Measurements from ENCODE around the gene STARD10. TPM values are rescaled to one million over a fixed set of nuclear protein-coding genes. Genes with fewer than 3 reads are reported as not detected.

STARD10 gene
- total and polyA plus RNA-seq, 2 of the 8 experiments (the other 6 are each of a cell fraction or from before 2014, with no cell fraction given), result 23.7 to 35.7 TPM

DNA sequence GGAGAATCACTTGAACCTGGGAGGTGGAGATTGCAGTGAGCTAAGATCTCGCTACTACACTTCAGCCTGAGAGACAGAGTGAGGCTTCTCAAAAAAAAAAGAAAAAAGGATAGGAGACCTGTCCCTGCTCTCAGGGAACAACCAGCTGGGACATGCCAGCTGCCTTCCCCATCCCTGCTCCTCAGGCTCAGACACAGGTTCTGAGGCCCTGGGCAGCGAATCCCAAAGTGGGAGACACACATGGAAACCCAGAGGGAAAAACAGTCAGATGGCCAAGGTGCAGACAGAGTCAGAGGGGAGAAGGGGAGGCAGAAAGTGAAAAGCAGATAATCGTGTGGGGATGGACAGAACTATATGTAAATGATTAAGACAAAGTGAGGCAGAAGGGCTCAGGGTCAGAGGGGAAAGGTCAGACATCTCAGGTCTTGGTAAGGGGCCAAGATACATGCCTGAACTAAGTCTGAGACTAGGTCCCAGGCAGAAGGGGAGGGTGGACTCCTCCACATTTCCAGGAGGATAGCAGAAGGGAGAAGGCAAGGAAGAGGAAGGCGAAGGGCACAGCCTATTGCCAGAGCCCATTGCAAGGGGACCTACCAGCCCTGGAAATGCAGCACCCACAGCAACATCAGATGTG, 14.2 kb downstream of the STARD10 start:
- Histone ChIP-seq H3K4me1 (replicated peaks in 1 of 4; ENCODE audit: control insufficient read depth in 3 of 4, insufficient read depth in 4 of 4, low read length in 3 of 4) (peaks cover 5 to 19% (median 13%) of the 10 kb centered on the region in 4 experiments), H3K79me1 (ENCODE audit: low read depth, low read length) (peaks cover 7% of the 10 kb centered on the region), H3K9me3 (ENCODE audit: insufficient read depth in 2 of 2, low read depth in 1 of 2, low read length in 1 of 2) (no peaks in the 10 kb centered on the region), H4K5ac (ENCODE audit: insufficient read length, low read depth, low read length) (no peak overlapping the region), H2BK20ac (ENCODE audit: low read length) (no peak overlapping the region), H2AFZ (ENCODE audit: low read length) (no peak overlapping the region), H2BK120ac (replicated peaks; ENCODE audit: low read depth, low read length) (no peak overlapping the region), H4K20me1 (replicated peaks in 1 of 2; ENCODE audit: control insufficient read depth in 1 of 2, insufficient read depth in 2 of 2, low read length in 2 of 2) (peaks cover 1 to 3% of the 10 kb centered on the region in 2 experiments), H3K36me3 (ENCODE audit: control insufficient read depth in 2 of 4, insufficient read depth in 4 of 4, low read length in 3 of 4) (no peaks in the 10 kb centered on the region), H3K14ac (ENCODE audit: insufficient read length) (no peak overlapping the region), H3K23ac (ENCODE audit: insufficient read length) (no peak overlapping the region), H3K4ac (replicated peaks; ENCODE audit: insufficient read length, low read depth, low read length) (no peak overlapping the region), H3K9ac (replicated peaks in 1 of 4; ENCODE audit: extremely low read depth in 1 of 4, low read depth in 3 of 4, low read length in 3 of 4) (no peak overlapping the region), H3K18ac (ENCODE audit: extremely low read depth, low read length) (no peak overlapping the region), H3K4me3 (ENCODE audit: extremely low read depth in 1 of 4, insufficient read depth in 2 of 4, low read depth in 3 of 4, low read length in 4 of 4) (no peak overlapping the region), H2BK5ac (ENCODE audit: low read depth, low read length) (no peak overlapping the region), H3K23me2 (ENCODE audit: low read depth, low read length) (peaks cover 11% of the 10 kb centered on the region), H4K8ac (ENCODE audit: extremely low read depth, insufficient read depth, low read length) (no peak overlapping the region), H3K27ac (ENCODE audit: low read depth, low read length) (no peak overlapping the region), H3K79me2 (ENCODE audit: control insufficient read depth in 1 of 2, insufficient read depth in 2 of 2, low read length in 2 of 2) (no peaks in the 10 kb centered on the region), H3K56ac (replicated peaks; ENCODE audit: insufficient read length, low read depth, low read length) (no peak overlapping the region), H4K91ac (replicated peaks; ENCODE audit: insufficient read length, low read length) (no peak overlapping the region), H2BK12ac (ENCODE audit: low read depth, low read length) (0 out of 2 replicates have a peak overlapping the region, but pooled peaks have one; percentile 2), H3K4me2 (ENCODE audit: insufficient read depth in 1 of 2, low read depth in 2 of 2, low read length in 2 of 2) (peak overlapping the region in 1 of 2 experiments; percentile 88; a peak in 1 of 4 replicates), H2AK5ac (ENCODE audit: low read depth, low read length) (no peak overlapping the region), H3K27me3 (replicated peaks in 1 of 4; ENCODE audit: control insufficient read depth in 3 of 4, extremely low read depth in 1 of 4, insufficient read depth in 3 of 4, low read length in 3 of 4) (peaks cover 0 to 12% (median 6%) of the 10 kb centered on the region in 4 experiments; a peak in 3 of 7 replicates), H2BK15ac (ENCODE audit: low read length) (peak overlapping the region; percentile 61; the same call in 1 of the 2 replicates)
- ChIA-PET CTCF (ENCODE audit: partially characterized antibody) (interaction anchor here (0.6 to 5.9 kb wide), 4 partner anchors 14 to 474 kb away, joined by 3 to 50 read pairs (median 6); partner anchors contain the start of gene STARD10), POLR2A (ENCODE audit: partially characterized antibody) (interaction anchor here (0.6 to 1.6 kb wide), 2 partner anchors 14 to 28 kb away, joined by 3 to 5 read pairs; no protein-coding TSS in a partner anchor)
- no peak for DNase-seq (ENCODE audit: low read depth in 1 of 2, low spot score in 2 of 2)
- WGBS, 2 experiments (ENCODE audit: extremely low coverage in 1 of 2, insufficient coverage in 1 of 2, insufficient read length in 1 of 2, insufficient replicate concordance in 2 of 2, low coverage in 1 of 2, low lambda C conversion rate in 2 of 2, missing lambda C conversion rate in 1 of 2), result 86% methylated on average over 4 of the region's 4 CpGs; no CpG with 5 or more reads in 1 of the 2 experiments
- TF ChIP-seq, protein P1, sequence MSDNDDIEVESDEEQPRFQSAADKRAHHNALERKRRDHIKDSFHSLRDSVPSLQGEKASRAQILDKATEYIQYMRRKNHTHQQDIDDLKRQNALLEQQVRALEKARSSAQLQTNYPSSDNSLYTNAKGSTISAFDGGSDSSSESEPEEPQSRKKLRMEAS (IDR thresholded peaks at IDR 0.05), result no peak
- no peak for TF ChIP-seq SAP30 (IDR thresholded peaks at IDR 0.05; ENCODE audit: insufficient read depth, insufficient replicate concordance, low read length)
- TF ChIP-seq TBP (IDR thresholded peaks at IDR 0.05; ENCODE audit: low read depth, low read length), result no peak
- no peak for TF ChIP-seq GABPA (IDR thresholded peaks at IDR 0.05; ENCODE audit: borderline replicate concordance, insufficient read depth, low read length)
- TF ChIP-seq CTBP2 (IDR thresholded peaks at IDR 0.05; ENCODE audit: borderline replicate concordance, insufficient read depth, insufficient read length, low read length), result no peak
- no peak for TF ChIP-seq RNF2 (IDR thresholded peaks at IDR 0.05; ENCODE audit: borderline replicate concordance, low read depth, low read length, missing control alignments, poor library complexity, severe bottlenecking)
- no peak for TF ChIP-seq SIRT6 (IDR thresholded peaks at IDR 0.05; ENCODE audit: low read length)
- no peak for TF ChIP-seq HDAC6 (IDR thresholded peaks at IDR 0.05; ENCODE audit: low read depth, low read length)
- FAIRE-seq, result no peak

Measured in H1 (cell line).